Glutamatergic neuron (in vitro differentiated cells): ENCODE data around the gene LITAF. TPM values are rescaled to one million over a fixed set of nuclear protein-coding genes. Genes with fewer than 3 reads are reported as not detected.

ENCODE experiments used
- DNase-seq: peaks from one replicate; pipeline ENCODE4 v3.0.0; 2022
- H3K27ac Mint-ChIP-seq: one replicate; pipeline ENCODE4 v1.8.0; 2020; ENCODE audit warnings: mild to moderate bottlenecking, mixed read lengths, inconsistent platforms; ENCODE audit not compliant: unreplicated experiment
- H3K27me3 Mint-ChIP-seq: one replicate; pipeline ENCODE4 v1.8.0; 2020; ENCODE audit warnings: mild to moderate bottlenecking, moderate library complexity, mixed read lengths, inconsistent platforms; ENCODE audit not compliant: unreplicated experiment
- H3K36me3 Mint-ChIP-seq: one replicate; pipeline ENCODE4 v1.8.0; 2020; ENCODE audit warnings: mild to moderate bottlenecking, mixed read lengths, inconsistent platforms; ENCODE audit not compliant: unreplicated experiment
- H3K4me1 Mint-ChIP-seq: one replicate; pipeline ENCODE4 v1.8.0; 2020; ENCODE audit warnings: mild to moderate bottlenecking, low read depth, mixed read lengths, inconsistent platforms; ENCODE audit not compliant: unreplicated experiment
- H3K4me3 Mint-ChIP-seq: one replicate; pipeline ENCODE4 v1.8.0; 2020; ENCODE audit warnings: mild to moderate bottlenecking, mixed read lengths, inconsistent platforms; ENCODE audit not compliant: unreplicated experiment
- H3K9me3 Mint-ChIP-seq: one replicate; pipeline ENCODE4 v1.8.0; 2020; ENCODE audit warnings: mild to moderate bottlenecking, moderate library complexity, mixed read lengths, inconsistent platforms; ENCODE audit not compliant: unreplicated experiment
- CTCF ChIP-seq: fragments of 200-600 bp; sonication (generic); IDR thresholded peaks from one replicate; pipeline ENCODE4 v1.5.0; 2021; ENCODE audit not compliant: partially characterized antibody, unreplicated experiment
- total RNA-seq: library from RNA; stranded (reverse); fragmentation: NEBNext Ultra II Directional; extraction: Animal tissue kit (Norgen Biotek cat#: 25700); gene quantifications from one replicate; pipeline ENCODE4 v1.2.1, GENCODE V29; 2021; ENCODE audit not compliant: unreplicated experiment

Gene LITAF
- total RNA-seq, 1 donor from 2014 or later: 29.2 TPM

GRCh38 chr16:11587643-11588247 lies 1.0 kb upstream of the LITAF start:
- Mint-ChIP-seq H3K27ac (peak overlapping the region; percentile 36), H3K27me3 (peaks cover 11% of the 10 kb centered on the region)

GRCh38 chr16:11586378-11586855 lies 302 bp downstream of the LITAF start:
- no peak for DNase-seq
- Mint-ChIP-seq H3K4me3 (peak overlapping the region; percentile 87), H3K9me3 (peaks cover 6% of the 10 kb centered on the region), H3K27ac (peak overlapping the region; percentile 59), H3K4me1 (peaks cover 22% of the 10 kb centered on the region), H3K27me3 (peaks cover 11% of the 10 kb centered on the region), H3K36me3 (peaks cover 9% of the 10 kb centered on the region)
- no peak for TF ChIP-seq CTCF

More at GRCh38 chr16:11587643-11588247, 1.0 kb upstream of the LITAF start:
- no peak for DNase-seq
- peaks cover 9% of the 10 kb centered on the region for H3K9me3 Mint-ChIP-seq
- H3K36me3 Mint-ChIP-seq: peaks cover 9% of the 10 kb centered on the region
- TF ChIP-seq CTCF: no peak
- peak overlapping the region; percentile 82 for H3K4me3 Mint-ChIP-seq
- H3K4me1 Mint-ChIP-seq: peaks cover 10% of the 10 kb centered on the region

GRCh38 chr16:11585460-11586377 lies 1.0 kb downstream of the LITAF start:
- Mint-ChIP-seq H3K36me3 (peaks cover 9% of the 10 kb centered on the region), H3K4me1 (peaks cover 22% of the 10 kb centered on the region), H3K9me3 (peaks cover 6% of the 10 kb centered on the region), H3K4me3 (peak overlapping the region; percentile 87), H3K27me3 (peaks cover 11% of the 10 kb centered on the region), H3K27ac (peak overlapping the region; percentile 59)
- no peak for TF ChIP-seq CTCF
- no peak for DNase-seq

GRCh38 chr16:11583889-11584565 lies 2.7 kb downstream of the LITAF start:
- Mint-ChIP-seq H3K4me1 (peaks cover 22% of the 10 kb centered on the region), H3K27me3 (peaks cover 11% of the 10 kb centered on the region), H3K27ac (no peak overlapping the region)

More at GRCh38 chr16:11583889-11584565, 2.7 kb downstream of the LITAF start:
- TF ChIP-seq CTCF: no peak
- no peak for DNase-seq
- peaks cover 6% of the 10 kb centered on the region for H3K9me3 Mint-ChIP-seq
- peaks cover 9% of the 10 kb centered on the region for H3K36me3 Mint-ChIP-seq
- peak overlapping the region; percentile 60 for H3K4me3 Mint-ChIP-seq
